Measurements from ENCODE around the gene BCAN.
A peak's percentile ranks its signal among the peaks of the same experiment; 100 is the strongest.

The BCAN gene

DNA sequence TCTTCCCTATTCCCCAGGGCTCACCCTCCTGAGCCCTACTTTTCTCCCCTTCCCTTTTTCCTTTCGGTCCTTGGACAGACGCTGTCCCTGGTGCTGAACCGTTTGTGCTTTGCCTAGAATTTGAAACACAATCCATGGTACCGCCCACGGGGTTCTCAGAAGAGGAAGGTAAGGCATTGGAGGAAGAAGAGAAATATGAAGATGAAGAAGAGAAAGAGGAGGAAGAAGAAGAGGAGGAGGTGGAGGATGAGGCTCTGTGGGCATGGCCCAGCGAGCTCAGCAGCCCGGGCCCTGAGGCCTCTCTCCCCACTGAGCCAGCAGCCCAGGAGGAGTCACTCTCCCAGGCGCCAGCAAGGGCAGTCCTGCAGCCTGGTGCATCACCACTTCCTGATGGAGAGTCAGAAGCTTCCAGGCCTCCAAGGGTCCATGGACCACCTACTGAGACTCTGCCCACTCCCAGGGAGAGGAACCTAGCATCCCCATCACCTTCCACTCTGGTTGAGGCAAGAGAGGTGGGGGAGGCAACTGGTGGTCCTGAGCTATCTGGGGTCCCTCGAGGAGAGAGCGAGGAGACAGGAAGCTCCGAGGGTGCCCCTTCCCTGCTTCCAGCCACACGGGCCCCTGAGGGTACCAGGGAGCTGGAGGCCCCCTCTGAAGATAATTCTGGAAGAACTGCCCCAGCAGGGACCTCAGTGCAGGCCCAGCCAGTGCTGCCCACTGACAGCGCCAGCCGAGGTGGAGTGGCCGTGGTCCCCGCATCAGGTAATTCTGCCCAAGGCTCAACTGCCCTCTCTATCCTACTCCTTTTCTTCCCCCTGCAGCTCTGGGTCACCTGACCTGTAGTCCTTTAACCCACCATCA, 10.4 kb downstream of the BCAN start:
- H3K36me3 ChIP-seq (ENCODE audit: control insufficient read depth, insufficient read depth, low read length): no peaks in the 10 kb centered on the region
- no peaks in the 10 kb centered on the region for H3K9me3 ChIP-seq (ENCODE audit: control insufficient read depth, low read length)
- no peak overlapping the region for H3K27ac ChIP-seq (ENCODE audit: insufficient read depth, low read length, poor library complexity, severe bottlenecking)
- H3K4me1 ChIP-seq (ENCODE audit: control insufficient read depth, insufficient read depth, low read length, poor library complexity, severe bottlenecking): peaks cover 12% of the 10 kb centered on the region
- H3K4me3 ChIP-seq (ENCODE audit: insufficient read depth, low read depth, low read length, poor library complexity, severe bottlenecking): no peak overlapping the region
- no peak for DNase-seq
- H3K27me3 ChIP-seq (replicated peaks; ENCODE audit: control insufficient read depth, insufficient read depth, low read length, poor library complexity, severe bottlenecking): peaks cover 14% of the 10 kb centered on the region

DNA sequence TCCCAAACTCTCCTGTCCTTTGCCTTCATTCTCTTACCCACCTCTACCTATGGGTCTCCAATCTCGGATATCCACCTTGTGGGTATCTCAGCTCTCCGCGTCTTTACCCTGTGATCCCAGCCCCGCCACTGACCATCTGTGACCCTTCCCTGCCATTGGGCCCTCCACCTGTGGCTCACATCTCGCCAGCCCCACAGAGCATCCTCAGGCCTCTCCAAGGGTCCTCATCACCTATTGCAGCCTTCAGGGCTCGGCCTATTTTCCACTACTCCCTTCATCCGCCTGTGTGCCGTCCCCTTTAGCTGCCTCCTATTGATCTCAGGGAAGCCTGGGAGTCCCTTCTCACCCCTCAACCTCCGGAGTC, 11.1 kb downstream of the BCAN start:
- Histone ChIP-seq H3K4me3 (ENCODE audit: insufficient read depth, low read depth, low read length, poor library complexity, severe bottlenecking) (no peak overlapping the region), H3K36me3 (ENCODE audit: control insufficient read depth, insufficient read depth, low read length) (no peaks in the 10 kb centered on the region), H3K27ac (ENCODE audit: insufficient read depth, low read length, poor library complexity, severe bottlenecking) (no peak overlapping the region), H3K9me3 (ENCODE audit: control insufficient read depth, low read length) (no peaks in the 10 kb centered on the region), H3K4me1 (ENCODE audit: control insufficient read depth, insufficient read depth, low read length, poor library complexity, severe bottlenecking) (peaks cover 18% of the 10 kb centered on the region), H3K27me3 (replicated peaks; ENCODE audit: control insufficient read depth, insufficient read depth, low read length, poor library complexity, severe bottlenecking) (peaks cover 14% of the 10 kb centered on the region)
- DNase-seq: no peak

DNA sequence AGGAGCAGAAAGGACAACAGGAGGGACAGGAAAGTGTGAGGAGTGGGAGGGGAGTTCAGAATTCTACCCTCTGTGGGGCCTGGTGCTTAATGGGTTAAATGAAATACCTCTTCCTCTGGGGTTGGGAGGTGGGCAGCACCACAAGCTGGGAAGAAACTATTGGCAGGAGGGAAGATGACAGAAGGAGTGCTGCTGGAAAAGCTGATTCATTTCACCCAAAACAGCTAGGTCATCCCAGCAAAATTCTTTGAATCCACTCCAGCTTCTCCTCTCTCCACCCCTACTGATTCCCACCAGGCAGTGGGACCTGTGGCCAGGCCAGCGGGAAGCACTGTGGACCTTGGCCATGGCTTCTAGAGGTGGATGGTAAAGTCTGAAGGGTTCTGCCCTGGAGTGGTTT, 12.8 kb downstream of the BCAN start:
- no peaks in the 10 kb centered on the region for H3K9me3 ChIP-seq (ENCODE audit: control insufficient read depth, low read length)
- H3K4me3 ChIP-seq (ENCODE audit: insufficient read depth, low read depth, low read length, poor library complexity, severe bottlenecking): no peak overlapping the region
- H3K27me3 ChIP-seq (replicated peaks; ENCODE audit: control insufficient read depth, insufficient read depth, low read length, poor library complexity, severe bottlenecking): peaks cover 14% of the 10 kb centered on the region
- H3K27ac ChIP-seq (ENCODE audit: insufficient read depth, low read length, poor library complexity, severe bottlenecking): no peak overlapping the region
- no peak for DNase-seq
- peaks cover 26% of the 10 kb centered on the region for H3K4me1 ChIP-seq (ENCODE audit: control insufficient read depth, insufficient read depth, low read length, poor library complexity, severe bottlenecking)
- no peaks in the 10 kb centered on the region for H3K36me3 ChIP-seq (ENCODE audit: control insufficient read depth, insufficient read depth, low read length)

DNA sequence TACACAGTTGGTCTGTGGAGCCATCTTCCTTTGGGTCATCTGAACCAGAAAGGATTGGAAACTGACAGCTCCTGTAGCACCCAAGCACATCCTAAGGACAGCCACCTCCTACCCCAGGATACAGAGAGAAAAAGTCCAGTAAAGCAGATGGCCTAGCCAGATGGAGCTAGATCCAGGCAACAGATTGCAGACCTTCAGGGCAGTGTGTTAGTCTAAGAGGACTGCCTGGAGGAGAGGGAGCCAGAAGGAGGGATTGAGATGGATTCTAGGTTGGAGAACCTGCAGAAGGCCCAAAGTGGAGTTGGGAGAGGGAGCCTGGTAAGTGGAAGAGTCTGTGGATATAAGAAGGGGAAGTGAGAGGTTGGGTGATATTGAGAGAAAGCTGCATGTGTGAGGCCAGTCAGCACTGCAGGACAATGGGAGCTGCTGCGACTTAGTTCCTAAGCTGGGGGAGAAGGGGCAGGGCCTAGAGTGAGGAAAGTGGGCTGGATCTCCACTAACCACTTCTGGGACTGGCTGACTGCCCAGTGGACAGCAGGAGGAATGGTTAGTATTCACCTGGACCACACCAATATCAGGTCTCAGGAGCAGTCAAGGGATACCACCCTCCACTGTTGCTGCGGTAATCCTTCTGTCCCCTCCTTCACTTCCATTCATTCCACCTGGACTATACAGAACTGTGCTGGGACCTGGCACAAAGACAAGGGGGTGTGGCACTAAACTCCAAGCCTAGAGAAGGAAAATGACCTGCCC, 13.4 kb downstream of the BCAN start:
- no peaks in the 10 kb centered on the region for H3K9me3 ChIP-seq (ENCODE audit: control insufficient read depth, low read length)
- peaks cover 32% of the 10 kb centered on the region for H3K4me1 ChIP-seq (ENCODE audit: control insufficient read depth, insufficient read depth, low read length, poor library complexity, severe bottlenecking)
- no peak for DNase-seq
- H3K4me3 ChIP-seq (ENCODE audit: insufficient read depth, low read depth, low read length, poor library complexity, severe bottlenecking): no peak overlapping the region
- no peaks in the 10 kb centered on the region for H3K36me3 ChIP-seq (ENCODE audit: control insufficient read depth, insufficient read depth, low read length)
- no peak overlapping the region for H3K27ac ChIP-seq (ENCODE audit: insufficient read depth, low read length, poor library complexity, severe bottlenecking)
- peaks cover 14% of the 10 kb centered on the region for H3K27me3 ChIP-seq (replicated peaks; ENCODE audit: control insufficient read depth, insufficient read depth, low read length, poor library complexity, severe bottlenecking)

DNA sequence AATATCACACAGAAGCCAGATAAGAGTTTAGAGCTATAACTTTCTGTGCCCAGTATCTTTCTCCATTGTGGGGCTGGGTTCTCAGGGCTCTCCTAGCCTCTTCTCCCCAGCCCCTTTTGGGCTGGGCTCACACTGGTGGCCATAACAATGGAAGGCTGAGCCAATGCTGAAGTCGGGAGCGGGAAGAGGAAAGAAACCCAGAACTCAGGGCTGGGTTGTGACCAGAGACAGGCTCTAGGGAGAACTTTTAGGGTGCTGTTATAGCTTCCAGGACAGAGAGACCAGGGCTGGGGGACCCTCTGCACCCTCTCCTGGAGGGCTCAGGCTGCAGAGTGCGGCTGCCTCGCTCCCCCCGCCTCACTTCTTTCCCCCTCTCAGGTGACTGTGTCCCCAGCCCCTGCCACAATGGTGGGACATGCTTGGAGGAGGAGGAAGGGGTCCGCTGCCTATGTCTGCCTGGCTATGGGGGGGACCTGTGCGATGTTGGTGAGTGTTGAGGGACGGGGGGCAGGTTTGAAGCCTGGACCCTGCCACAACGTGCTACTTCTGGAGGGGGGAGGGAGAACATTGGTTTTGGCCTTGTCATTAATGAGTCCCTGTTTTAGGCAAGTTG, 14.1 kb downstream of the BCAN start:
- peaks cover 14% of the 10 kb centered on the region for H3K27me3 ChIP-seq (replicated peaks; ENCODE audit: control insufficient read depth, insufficient read depth, low read length, poor library complexity, severe bottlenecking)
- no peaks in the 10 kb centered on the region for H3K36me3 ChIP-seq (ENCODE audit: control insufficient read depth, insufficient read depth, low read length)
- H3K4me3 ChIP-seq (ENCODE audit: insufficient read depth, low read depth, low read length, poor library complexity, severe bottlenecking): no peak overlapping the region
- DNase-seq: no peak
- no peak overlapping the region for H3K27ac ChIP-seq (ENCODE audit: insufficient read depth, low read length, poor library complexity, severe bottlenecking)
- H3K9me3 ChIP-seq (ENCODE audit: control insufficient read depth, low read length): no peaks in the 10 kb centered on the region
- peaks cover 38% of the 10 kb centered on the region for H3K4me1 ChIP-seq (ENCODE audit: control insufficient read depth, insufficient read depth, low read length, poor library complexity, severe bottlenecking)

DNA sequence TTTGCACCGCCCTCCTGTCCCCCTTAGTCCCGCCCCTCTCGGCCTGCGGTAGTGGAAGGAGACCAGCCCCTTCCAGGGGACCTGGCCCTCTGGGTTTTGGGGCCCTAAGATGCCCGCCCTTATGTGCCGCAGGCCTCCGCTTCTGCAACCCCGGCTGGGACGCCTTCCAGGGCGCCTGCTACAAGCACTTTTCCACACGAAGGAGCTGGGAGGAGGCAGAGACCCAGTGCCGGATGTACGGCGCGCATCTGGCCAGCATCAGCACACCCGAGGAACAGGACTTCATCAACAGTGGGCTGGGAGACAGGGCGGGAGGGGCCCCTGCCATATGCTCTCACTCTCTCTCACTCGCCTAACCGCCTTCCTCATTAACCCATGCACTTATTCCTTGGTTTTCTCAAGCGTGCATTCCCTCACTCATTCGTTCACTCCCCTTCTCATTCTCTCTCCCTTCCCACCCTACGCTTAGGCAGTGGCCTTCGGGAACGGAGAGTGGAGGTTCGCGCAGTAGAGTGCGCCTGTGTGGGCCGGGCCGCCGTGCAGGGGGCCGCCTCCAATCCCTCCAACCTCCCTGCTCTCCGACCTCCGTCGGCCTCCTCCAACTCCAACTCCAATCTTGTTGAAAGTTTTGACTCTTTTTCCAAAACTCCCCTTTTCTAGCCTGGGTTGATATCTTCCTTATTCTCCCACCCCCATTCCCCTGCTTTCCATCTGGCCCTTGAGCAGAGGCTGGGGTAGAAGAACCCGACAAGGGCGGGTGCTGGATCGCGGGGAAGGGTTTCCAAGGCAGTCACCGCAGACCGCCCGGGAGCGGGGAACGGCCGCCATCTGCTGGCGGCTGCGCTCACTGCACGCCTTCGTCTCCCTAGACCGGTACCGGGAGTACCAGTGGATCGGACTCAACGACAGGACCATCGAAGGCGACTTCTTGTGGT, 15.2 kb downstream of the BCAN start:
- Histone ChIP-seq H3K27ac (ENCODE audit: insufficient read depth, low read length, poor library complexity, severe bottlenecking) (no peak overlapping the region), H3K4me1 (ENCODE audit: control insufficient read depth, insufficient read depth, low read length, poor library complexity, severe bottlenecking) (peaks cover 47% of the 10 kb centered on the region), H3K9me3 (ENCODE audit: control insufficient read depth, low read length) (no peaks in the 10 kb centered on the region), H3K27me3 (replicated peaks; ENCODE audit: control insufficient read depth, insufficient read depth, low read length, poor library complexity, severe bottlenecking) (peaks cover 14% of the 10 kb centered on the region), H3K4me3 (ENCODE audit: insufficient read depth, low read depth, low read length, poor library complexity, severe bottlenecking) (peak overlapping the region; percentile 49), H3K36me3 (ENCODE audit: control insufficient read depth, insufficient read depth, low read length) (no peaks in the 10 kb centered on the region)
- peak; percentile 53 to 63 (median 57) for DNase-seq

DNA sequence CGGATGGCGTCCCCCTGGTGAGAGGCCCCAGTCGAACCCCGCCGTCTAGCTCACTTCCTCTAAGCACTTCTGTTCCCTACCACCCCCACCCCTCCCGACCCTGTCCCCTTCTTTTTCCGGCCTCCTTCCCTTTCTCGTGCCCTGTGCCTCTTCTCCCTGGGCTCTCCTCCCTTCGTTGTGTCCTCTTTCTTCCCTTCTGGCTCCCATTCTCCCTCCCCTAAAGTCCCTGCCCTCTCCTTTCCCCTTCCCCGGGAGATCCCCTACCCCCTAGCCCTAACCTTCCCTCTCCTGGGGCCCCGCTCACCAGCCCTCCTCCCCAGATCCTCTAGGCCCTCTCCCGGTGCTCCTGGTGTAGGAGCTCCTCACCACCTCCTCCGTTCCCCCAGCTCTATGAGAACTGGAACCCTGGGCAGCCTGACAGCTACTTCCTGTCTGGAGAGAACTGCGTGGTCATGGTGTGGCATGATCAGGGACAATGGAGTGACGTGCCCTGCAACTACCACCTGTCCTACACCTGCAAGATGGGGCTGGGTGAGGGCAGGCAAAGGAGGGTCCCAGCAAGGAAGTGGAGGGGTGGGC, 15.9 kb downstream of the BCAN start:
- Histone ChIP-seq H3K9me3 (ENCODE audit: control insufficient read depth, low read length) (no peaks in the 10 kb centered on the region), H3K27me3 (replicated peaks; ENCODE audit: control insufficient read depth, insufficient read depth, low read length, poor library complexity, severe bottlenecking) (peaks cover 14% of the 10 kb centered on the region), H3K4me3 (ENCODE audit: insufficient read depth, low read depth, low read length, poor library complexity, severe bottlenecking) (no peak overlapping the region), H3K4me1 (ENCODE audit: control insufficient read depth, insufficient read depth, low read length, poor library complexity, severe bottlenecking) (peaks cover 48% of the 10 kb centered on the region), H3K27ac (ENCODE audit: insufficient read depth, low read length, poor library complexity, severe bottlenecking) (no peak overlapping the region), H3K36me3 (ENCODE audit: control insufficient read depth, insufficient read depth, low read length) (no peaks in the 10 kb centered on the region)
- no peak for DNase-seq

DNA sequence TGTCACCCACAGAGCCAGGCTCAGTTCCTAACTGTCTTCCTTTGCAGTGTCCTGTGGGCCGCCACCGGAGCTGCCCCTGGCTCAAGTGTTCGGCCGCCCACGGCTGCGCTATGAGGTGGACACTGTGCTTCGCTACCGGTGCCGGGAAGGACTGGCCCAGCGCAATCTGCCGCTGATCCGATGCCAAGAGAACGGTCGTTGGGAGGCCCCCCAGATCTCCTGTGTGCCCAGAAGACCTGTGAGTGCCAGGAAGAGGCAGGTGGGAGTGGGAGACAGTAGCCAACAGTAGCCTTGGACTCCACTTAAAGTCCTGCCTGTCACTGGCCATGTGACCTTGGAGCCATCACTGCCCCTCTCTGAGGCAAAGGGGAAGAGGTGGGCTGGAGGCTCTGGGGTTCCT, 16.6 kb downstream of the BCAN start:
- no peak overlapping the region for H3K4me3 ChIP-seq (ENCODE audit: insufficient read depth, low read depth, low read length, poor library complexity, severe bottlenecking)
- H3K27me3 ChIP-seq (replicated peaks; ENCODE audit: control insufficient read depth, insufficient read depth, low read length, poor library complexity, severe bottlenecking): peaks cover 14% of the 10 kb centered on the region
- DNase-seq: no peak
- no peak overlapping the region for H3K27ac ChIP-seq (ENCODE audit: insufficient read depth, low read length, poor library complexity, severe bottlenecking)
- no peaks in the 10 kb centered on the region for H3K36me3 ChIP-seq (ENCODE audit: control insufficient read depth, insufficient read depth, low read length)
- H3K9me3 ChIP-seq (ENCODE audit: control insufficient read depth, low read length): no peaks in the 10 kb centered on the region
- H3K4me1 ChIP-seq (ENCODE audit: control insufficient read depth, insufficient read depth, low read length, poor library complexity, severe bottlenecking): peaks cover 48% of the 10 kb centered on the region

DNA sequence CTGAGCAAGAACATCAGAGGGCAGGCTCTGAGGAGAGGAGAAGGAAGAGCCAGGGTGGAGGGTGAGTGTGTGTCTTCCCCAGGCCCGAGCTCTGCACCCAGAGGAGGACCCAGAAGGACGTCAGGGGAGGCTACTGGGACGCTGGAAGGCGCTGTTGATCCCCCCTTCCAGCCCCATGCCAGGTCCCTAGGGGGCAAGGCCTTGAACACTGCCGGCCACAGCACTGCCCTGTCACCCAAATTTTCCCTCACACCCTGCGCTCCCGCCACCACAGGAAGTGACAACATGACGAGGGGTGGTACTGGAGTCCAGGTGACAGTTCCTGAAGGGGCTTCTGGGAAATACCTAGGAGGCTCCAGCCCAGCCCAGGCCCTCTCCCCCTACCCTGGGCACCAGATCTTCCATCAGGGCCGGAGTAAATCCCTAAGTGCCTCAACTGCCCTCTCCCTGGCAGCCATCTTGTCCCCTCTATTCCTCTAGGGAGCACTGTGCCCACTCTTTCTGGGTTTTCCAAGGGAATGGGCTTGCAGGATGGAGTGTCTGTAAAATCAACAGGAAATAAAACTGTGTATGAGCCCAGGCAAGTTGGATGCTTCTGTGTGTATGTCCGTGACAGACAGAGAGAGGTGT, 17.1 kb downstream of the BCAN start:
- no peak for DNase-seq
- H3K27ac ChIP-seq (ENCODE audit: insufficient read depth, low read length, poor library complexity, severe bottlenecking): no peak overlapping the region
- H3K4me3 ChIP-seq (ENCODE audit: insufficient read depth, low read depth, low read length, poor library complexity, severe bottlenecking): no peak overlapping the region
- H3K4me1 ChIP-seq (ENCODE audit: control insufficient read depth, insufficient read depth, low read length, poor library complexity, severe bottlenecking): peaks cover 48% of the 10 kb centered on the region
- peaks cover 14% of the 10 kb centered on the region for H3K27me3 ChIP-seq (replicated peaks; ENCODE audit: control insufficient read depth, insufficient read depth, low read length, poor library complexity, severe bottlenecking)
- H3K9me3 ChIP-seq (ENCODE audit: control insufficient read depth, low read length): no peaks in the 10 kb centered on the region
- H3K36me3 ChIP-seq (ENCODE audit: control insufficient read depth, insufficient read depth, low read length): no peaks in the 10 kb centered on the region

All from effector memory CD4-positive, alpha-beta T cell (primary cell).